ENCODE measurements around the gene ANKRD50.

Gene ANKRD50

GRCh38 chr4:124712372-124713184, at the start of gene ANKRD50:
TSS of gene ANKRD50 (minus strand) at chr4:124712732. CDS start at chr4:124710511, 2,221 bp downstream.
- peak; percentile 51 to 86 (median 75) for DNase-seq

- DNase-seq, result no peak
Measured at GRCh38 chr4:124757126-124757525, 44.6 kb upstream of the ANKRD50 start.

GRCh38 chr4:124754681-124755080, 42.1 kb upstream of the ANKRD50 start:
- DNase-seq, result no peak

GRCh38 chr4:124753941-124754581, 41.5 kb upstream of the ANKRD50 start:
- no peak for DNase-seq

GRCh38 chr4:124749421-124749820, 36.9 kb upstream of the ANKRD50 start:
- no peak for DNase-seq

GRCh38 chr4:124748965-124749364, 36.4 kb upstream of the ANKRD50 start:
- DNase-seq, result no peak

GRCh38 chr4:124745985-124746801, 33.7 kb upstream of the ANKRD50 start:
- DNase-seq, result no peak

- DNase-seq, result no peak
Measured at GRCh38 chr4:124743711-124744110, 31.2 kb upstream of the ANKRD50 start.

GRCh38 chr4:124740501-124740900, 28.0 kb upstream of the ANKRD50 start:
- DNase-seq, result no peak

GRCh38 chr4:124738994-124739393, 26.5 kb upstream of the ANKRD50 start:
- no peak for DNase-seq

- DNase-seq, result no peak
Measured at GRCh38 chr4:124737619-124738018, 25.1 kb upstream of the ANKRD50 start.

- no peak for DNase-seq
Measured at GRCh38 chr4:124736526-124736925, 24.0 kb upstream of the ANKRD50 start.

- DNase-seq, result no peak
Measured at GRCh38 chr4:124727331-124727890, 14.9 kb upstream of the ANKRD50 start.

- DNase-seq, result no peak
Measured at GRCh38 chr4:124726269-124726668, 13.7 kb upstream of the ANKRD50 start.

- DNase-seq, result no peak
Measured at GRCh38 chr4:124722071-124722470, 9.5 kb upstream of the ANKRD50 start.

- no peak for DNase-seq
Measured at GRCh38 chr4:124717101-124717500, 4.6 kb upstream of the ANKRD50 start.

- DNase-seq, result peak in 5 of 6 experiments; percentile 1 to 55 (median 14)
Measured at GRCh38 chr4:124713185-124713592, 657 bp upstream of the ANKRD50 start.

- peak in 5 of 6 experiments; percentile 8 to 54 (median 41) for DNase-seq
Measured at GRCh38 chr4:124711471-124712371, 811 bp downstream of the ANKRD50 start.

- peak in 2 of 6 experiments; percentile 0 to 7 for DNase-seq
Measured at GRCh38 chr4:124710911-124711310, 1.6 kb downstream of the ANKRD50 start.

- no peak for DNase-seq
Measured at GRCh38 chr4:124710015-124710741, 2.4 kb downstream of the ANKRD50 start.

Measured in stimulated activated naive CD4-positive, alpha-beta T cell (primary cell).